ENCODE measurements around the gene MED13.
"Not testable (repeated sequence)": the region's sequence is repeated elsewhere in the genome, so short reads cannot be mapped to it uniquely, and the experiment has no call there.

Gene MED13

DNA sequence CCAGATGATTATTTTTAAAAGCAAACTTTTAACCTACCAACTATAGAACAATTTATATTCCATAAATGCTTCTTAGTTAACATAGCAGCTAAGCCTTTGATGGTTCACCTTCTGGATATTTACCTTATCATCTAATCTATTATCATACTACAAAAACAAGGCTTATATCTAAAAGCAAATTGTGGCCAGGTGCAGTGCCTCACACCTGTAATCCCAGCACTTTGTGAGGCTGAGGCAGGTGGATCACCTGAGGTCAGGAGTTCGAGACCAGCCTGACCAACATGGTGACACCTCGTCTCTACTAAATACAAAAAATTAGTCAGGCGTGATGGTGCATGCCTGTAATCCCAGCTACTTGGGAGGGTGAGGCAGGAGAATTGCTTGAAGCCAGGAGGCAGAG, 61.9 kb downstream of the MED13 start:
- in situ Hi-C loops (cut with HindIII; ENCODE audit: low sequenced_read_pairs), result not testable (repeated sequence)

GRCh38 chr17:62001105-62001504, 64.0 kb downstream of the MED13 start:
- in situ Hi-C loops (cut with HindIII; ENCODE audit: low sequenced_read_pairs), result no loop called here

DNA sequence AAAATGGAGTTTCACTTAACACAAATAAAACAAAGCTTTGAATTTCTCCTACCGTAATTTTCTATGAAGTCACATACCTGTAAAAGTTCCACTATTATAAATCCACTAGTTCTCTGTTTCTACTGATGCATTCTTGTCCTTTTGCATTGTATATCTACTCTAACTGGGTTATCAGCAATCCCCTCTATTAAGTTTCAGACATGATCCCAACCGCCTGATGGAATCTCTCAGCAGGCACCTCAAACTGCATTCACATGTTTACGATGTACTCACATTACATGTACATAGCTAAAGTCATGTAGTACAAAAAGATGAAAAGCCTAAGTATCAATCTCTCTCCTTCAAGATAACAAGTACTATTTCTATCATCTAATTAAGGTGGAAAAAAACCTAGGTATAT, 64.9 kb downstream of the MED13 start:
- in situ Hi-C loops (cut with HindIII; ENCODE audit: low sequenced_read_pairs), result no loop called here

DNA sequence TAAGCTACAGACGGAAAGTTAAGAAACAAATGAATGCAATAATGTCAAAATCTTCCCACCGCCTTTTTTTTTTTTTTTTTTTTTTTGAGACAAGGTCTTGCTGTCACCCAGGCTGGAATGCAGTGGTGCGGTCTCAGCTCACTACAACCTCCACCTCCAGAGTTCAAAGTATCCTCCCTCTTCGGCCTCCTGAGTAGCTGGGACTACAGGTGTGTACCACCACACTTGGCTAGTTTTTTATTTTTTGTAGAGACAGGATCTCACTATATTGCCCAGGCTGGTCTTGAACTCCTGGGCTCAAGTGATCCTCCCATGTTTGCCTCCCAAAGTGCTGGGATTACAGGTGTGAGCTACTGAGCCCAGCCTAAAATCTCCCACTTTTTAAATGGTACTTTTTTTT, 66.5 kb downstream of the MED13 start:
- in situ Hi-C loops (cut with HindIII; ENCODE audit: low sequenced_read_pairs), result loop anchor here (5.0 kb wide), 1 partner anchor 69 kb away; the partner anchor contains the start of gene MED13

DNA sequence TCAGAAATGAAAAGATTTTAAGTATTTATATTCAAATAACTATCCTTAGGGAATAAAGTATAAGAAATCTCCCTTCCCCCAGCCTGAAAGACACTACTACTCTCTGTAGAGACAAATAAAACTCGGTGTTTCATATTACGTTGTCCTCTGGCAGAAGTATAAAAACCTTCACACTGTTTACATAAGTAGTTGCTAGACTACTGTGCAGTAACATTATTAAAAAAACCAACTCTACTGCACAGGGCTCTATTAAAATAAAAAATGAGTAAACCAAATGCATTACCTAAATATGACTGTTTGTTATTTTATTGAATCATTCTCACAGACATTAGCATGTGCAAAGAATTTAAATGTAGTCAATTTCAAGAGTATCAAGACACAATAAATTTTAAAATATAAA, 67.4 kb downstream of the MED13 start:
- in situ Hi-C loops (cut with HindIII; ENCODE audit: low sequenced_read_pairs), result loop anchor here (5.0 kb wide), 1 partner anchor 70 kb away; the partner anchor contains the start of gene MED13

DNA sequence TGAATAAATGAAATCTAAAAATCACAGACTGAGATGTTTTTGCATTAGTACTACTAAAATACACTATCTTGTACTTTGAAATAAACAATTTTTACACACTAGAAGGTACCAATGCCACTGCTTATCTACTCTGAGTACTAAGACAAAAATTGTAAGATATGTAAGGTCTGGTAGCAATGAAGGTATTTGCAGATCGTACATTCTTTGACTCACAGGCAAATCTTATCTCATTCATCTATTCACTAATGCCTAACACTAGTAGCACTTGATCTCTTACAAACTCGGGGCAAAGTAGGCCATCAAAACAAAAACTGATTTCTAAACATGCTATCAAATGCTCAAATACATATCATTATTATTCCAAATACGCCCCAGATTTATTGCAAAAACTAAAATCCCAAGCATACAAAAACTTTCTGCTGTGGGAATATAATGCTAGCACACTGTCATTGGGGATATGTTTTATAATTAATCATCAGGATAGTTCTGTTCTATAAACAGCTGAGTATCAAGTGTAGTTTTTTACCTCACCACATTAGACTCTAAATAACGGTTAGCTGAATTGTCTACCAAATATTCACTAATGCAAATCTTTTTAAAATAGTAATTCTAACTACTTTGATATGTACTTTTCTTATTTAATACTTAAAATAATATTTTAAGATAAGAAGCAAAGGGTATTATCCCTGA, 68.0 kb downstream of the MED13 start:
- in situ Hi-C loops (cut with HindIII; ENCODE audit: low sequenced_read_pairs), result loop anchor here (5.0 kb wide), 1 partner anchor 70 kb away; the partner anchor contains the start of gene MED13

DNA sequence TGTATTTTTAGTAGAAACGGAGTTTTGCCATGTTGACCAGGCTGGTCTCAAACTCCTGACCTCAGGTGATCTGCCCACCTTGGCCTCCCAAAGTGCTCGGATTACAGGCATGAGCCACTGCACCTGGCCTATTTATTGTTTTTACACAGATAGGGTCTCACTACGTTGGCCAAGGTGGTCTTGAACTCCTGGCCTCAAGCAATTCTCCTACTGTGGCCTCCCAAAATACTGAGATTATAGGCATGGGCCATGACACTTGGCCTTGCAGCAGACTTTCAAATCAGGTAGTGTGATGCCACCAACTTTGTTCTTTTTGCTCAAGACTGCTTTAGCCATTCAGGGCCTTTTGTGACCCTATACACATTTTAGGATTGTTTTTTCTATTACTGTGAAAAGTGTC, 75.6 kb downstream of the MED13 start:
- in situ Hi-C loops (cut with HindIII; ENCODE audit: low sequenced_read_pairs), result loop anchor here (5.0 kb wide), 1 partner anchor 43 kb away; no protein-coding TSS in a partner anchor

DNA sequence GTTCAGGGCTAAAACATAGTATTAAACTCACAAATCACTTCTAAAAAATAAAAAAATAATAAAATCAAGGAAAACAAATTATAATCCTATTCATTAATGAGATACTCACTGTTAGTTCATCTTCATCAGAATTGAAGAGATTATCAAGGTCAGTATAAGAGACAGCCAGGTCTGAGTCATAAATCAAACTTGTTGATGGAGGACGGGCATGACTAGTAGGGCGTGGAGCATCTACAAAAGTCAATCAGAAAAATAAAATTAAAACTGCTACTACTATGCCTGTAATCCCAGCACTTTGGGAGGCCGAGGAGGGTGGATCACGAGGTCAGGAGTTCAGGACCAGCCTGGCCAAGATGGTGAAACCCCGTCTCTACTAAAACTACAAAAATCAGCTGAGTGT, 78.2 kb downstream of the MED13 start:
- in situ Hi-C loops (cut with HindIII; ENCODE audit: low sequenced_read_pairs), result loop anchor here (5.0 kb wide), 1 partner anchor 45 kb away; no protein-coding TSS in a partner anchor

DNA sequence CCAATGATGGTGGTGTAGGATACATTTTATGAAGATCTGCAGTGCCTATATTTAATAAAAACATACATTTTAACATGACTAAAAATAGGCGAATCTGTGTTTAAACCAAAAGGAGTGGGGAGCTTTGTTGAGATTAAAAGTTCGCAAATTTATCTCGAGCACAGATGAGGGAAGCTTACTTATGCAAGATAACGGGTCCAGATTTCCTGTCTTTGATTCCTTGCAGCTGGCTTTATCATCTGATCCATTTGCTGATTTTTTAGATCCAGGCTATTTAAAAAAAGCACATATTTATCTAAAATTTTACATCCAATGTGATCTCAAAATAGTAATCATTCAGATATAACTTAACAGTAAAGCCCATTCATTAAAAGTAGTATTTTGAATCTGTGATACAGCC, 80.3 kb downstream of the MED13 start:
- in situ Hi-C loops (cut with HindIII; ENCODE audit: low sequenced_read_pairs), result loop anchor here (5.0 kb wide), 1 partner anchor 47 kb away; no protein-coding TSS in a partner anchor

GRCh38 chr17:61981323-61981722, 83.8 kb downstream of the MED13 start:
- in situ Hi-C loops (cut with HindIII; ENCODE audit: low sequenced_read_pairs), result no loop called here

DNA sequence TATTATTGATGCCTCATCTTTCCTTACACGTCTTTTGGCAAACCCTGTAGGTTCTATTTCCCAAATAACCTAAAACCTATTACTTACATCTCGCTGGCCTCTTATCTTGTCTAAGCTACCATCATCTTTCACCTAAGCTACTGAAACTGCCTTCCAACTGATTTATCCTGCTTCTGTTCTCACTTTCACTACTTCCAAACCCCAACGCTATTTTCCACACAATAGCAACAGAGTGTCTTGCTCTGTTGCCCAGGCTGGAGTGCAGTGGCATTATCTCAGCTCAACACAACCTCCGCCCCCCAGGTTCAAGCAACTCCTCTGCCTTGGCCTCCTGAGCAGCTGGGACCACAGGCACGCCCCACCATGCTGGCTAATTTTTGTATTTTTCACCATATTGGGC, 84.5 kb downstream of the MED13 start:
- in situ Hi-C loops (cut with HindIII; ENCODE audit: low sequenced_read_pairs), result no loop called here

DNA sequence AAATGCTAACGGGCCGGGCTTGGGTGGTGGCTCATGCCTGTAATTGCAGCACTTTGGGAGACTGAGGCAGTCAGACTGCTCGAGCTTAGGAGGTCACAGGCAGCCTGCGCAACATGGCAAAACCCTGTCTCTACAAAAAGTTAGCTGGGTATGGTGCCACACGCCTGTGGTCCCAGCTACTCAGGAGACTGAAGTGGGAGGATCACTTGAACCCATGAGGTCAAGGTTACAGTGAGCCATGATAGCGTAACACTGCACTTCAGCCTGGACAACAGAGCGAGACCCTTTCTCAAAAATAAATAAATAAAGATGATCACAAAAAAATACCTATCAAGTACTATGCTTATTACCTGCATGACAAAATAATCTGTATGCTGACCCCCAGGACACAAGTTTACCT, 91.0 kb downstream of the MED13 start:
- in situ Hi-C loops (cut with HindIII; ENCODE audit: low sequenced_read_pairs), result no loop called here

GRCh38 chr17:61972311-61972710, 92.8 kb downstream of the MED13 start:
- in situ Hi-C loops (cut with HindIII; ENCODE audit: low sequenced_read_pairs), result no loop called here

DNA sequence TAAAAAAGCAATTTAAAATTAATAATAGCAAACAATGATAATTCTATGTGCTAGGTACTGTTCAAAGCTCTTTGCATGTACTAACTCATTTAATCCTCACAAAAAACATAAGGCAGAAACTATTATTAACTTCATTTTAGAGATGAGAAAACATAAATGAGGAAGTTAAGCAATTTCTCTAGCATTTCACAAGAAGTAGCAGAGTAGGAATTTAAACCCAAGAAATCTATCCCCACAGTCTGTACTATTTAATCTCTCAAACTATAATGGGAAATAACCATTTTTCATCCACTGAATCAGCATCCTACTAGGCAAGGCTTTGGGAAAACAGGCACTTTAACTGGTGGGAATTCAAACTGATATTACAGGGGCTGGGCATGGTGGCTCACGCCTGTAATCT, 95.0 kb downstream of the MED13 start:
- in situ Hi-C loops (cut with HindIII; ENCODE audit: low sequenced_read_pairs), result no loop called here

DNA sequence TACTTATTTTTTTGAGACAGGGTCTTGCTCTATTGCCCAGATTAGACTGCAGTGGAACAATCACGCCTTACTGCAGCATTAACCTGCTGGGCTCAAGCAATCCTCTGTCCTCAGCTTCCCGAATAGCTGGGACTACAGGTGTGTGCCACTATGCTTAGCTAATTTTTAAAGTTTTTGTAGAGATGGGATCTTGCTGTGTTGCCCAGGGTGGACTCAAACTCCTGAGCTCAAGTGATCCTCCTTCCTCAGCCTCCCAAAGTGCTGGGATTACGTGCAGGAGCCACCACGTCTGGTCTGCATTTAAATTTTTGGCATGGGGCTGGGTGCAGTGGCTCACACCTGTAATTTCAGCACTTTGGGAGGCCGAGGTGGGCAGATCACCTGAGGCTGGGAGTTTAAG, 96.3 kb downstream of the MED13 start:
- in situ Hi-C loops (cut with HindIII; ENCODE audit: low sequenced_read_pairs), result no loop called here

DNA sequence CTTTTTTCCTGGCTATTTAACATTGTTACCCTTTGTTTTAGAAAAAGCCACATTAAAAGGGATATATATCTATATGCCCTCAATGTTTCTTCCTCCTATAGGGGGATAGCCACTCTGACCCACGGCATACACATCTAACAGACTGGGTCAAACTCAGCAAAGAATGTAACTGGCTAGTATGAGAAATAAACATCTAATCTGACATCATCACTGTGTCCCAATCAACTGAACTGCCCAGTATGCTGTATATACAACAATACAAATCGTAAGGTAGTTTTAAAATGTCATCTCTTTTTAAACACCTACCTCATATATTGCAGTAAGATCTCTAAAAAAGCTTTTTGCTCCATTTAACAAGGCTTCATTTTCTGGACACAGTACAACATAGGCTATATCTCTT, 97.3 kb downstream of the MED13 start:
- in situ Hi-C loops (cut with HindIII; ENCODE audit: low sequenced_read_pairs), result no loop called here

DNA sequence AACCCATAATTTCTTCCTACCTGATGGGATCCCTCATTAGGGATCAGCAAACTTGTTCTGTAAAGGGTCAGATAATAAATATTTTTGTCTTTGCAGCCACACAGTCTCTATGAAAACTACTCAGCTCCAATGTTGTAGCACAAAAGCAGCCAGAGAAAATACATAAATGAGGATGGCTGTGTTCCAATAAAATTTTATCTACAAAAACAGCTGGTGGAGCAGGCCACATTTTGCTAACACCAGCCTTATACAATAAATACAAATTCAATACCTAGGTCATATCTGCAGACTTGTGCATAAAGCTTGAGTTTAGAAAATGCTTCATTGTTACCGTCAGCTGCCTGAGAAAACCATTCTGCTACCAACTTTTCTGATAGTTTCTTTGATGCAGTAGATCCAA, 98.9 kb downstream of the MED13 start:
- in situ Hi-C loops (cut with HindIII; ENCODE audit: low sequenced_read_pairs), result no loop called here

GRCh38 chr17:61955619-61956018, 109.5 kb downstream of the MED13 start:
- in situ Hi-C loops (cut with HindIII; ENCODE audit: low sequenced_read_pairs), result no loop called here

DNA sequence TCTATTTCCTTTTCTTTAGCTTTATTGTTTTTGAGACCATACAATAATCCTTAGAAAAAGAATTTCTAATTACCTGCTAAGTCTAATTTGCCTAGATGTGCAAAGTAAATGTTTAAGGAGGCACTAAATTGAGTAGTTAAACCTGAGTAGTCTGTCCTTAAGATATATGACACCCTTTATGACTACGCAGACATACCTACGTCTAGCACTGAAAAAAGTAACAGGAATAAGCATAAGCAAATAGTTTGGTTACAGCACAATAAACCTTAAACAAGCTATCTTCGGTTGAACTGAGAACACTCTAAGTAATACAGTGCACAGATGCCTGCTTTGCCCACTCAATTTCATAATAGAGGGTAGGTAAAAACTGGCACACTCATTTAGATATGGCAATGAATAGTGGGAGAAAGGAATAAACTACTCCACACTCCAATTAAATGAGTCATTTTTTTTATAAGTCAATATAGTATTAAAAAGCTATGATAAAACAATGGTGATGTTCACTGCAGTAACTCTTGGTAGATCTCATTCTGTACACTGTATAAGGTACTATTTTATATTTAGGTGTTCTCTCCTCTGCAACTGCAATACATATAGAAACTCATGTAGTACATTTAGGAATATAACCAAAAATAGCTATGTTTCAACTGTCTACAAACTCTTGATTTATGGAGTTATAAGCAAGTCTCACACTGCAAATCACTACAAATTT, 117.6 kb downstream of the MED13 start:
- in situ Hi-C loops (cut with HindIII; ENCODE audit: low sequenced_read_pairs), result no loop called here

GRCh38 chr17:61946359-61946758, 118.7 kb downstream of the MED13 start:
- in situ Hi-C loops (cut with HindIII; ENCODE audit: low sequenced_read_pairs), result no loop called here

GRCh38 chr17:61943117-61943516, 122.0 kb downstream of the MED13 start:
- in situ Hi-C loops (cut with HindIII; ENCODE audit: low sequenced_read_pairs), result no loop called here

DNA sequence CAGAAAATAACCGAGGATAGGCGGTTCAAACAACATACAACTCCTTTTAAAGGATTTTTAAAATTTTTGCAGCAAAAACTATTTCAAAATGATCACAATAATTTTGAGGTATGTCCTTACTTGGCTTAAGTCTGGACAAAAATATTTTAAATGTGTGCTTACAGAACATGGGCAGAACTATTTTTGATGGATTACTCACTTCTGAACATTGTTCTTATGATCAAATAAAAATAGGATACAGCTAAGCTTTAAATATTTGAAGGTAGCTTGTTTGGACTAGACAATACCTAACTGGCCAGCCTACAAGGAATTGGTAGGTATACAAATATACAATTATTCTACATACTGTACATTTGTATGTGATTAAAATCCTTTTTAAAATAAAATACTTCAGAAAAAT, 123.0 kb downstream of the MED13 start:
- in situ Hi-C loops (cut with HindIII; ENCODE audit: low sequenced_read_pairs), result no loop called here

All from endothelial cell of hepatic sinusoid (primary cell).